ENCODE results near the gene MVB12B. TPM values are rescaled to one million over a fixed set of nuclear protein-coding genes. Genes with fewer than 3 reads are reported as not detected.

Gene MVB12B
- total RNA-seq, 4 donors from 2014 or later: 15.7 to 27.3 (median 22.7) TPM

GRCh38 chr9:126472198-126472947 lies 145.7 kb downstream of the MVB12B start:
- in situ Hi-C loops (cut with MboI; ENCODE audit: low pct_ligation_motif_present in 1 of 4, low pct_unique_long_range_greater_than_20kb in 1 of 4, low sequenced_read_pairs in 3 of 4): loop anchor here in 2 of 4 donors (10.0 kb wide), 1 partner anchor 158 kb away; no protein-coding TSS in a partner anchor

DNA sequence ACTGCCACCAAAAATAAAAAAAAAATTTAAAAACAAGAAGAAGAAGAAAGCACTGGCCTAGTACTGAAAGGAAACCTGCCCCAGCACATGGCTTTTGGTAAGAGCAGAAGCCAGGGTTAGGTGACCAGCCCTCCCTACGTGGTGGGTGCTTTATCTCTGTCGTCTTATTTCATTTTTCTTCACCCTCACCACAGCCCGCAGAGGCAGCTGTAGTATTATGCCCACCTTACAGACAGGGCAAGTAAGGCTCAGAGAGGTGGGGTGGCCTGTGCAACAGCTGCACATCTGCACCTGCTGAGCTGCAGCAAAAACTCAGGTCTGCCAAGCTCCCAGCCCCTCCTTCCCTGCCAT lies 146.3 kb downstream of the MVB12B start:
- H3K27ac ChIP-seq: no peak overlapping the region
- in situ Hi-C loops (cut with MboI; ENCODE audit: low pct_ligation_motif_present in 1 of 4, low pct_unique_long_range_greater_than_20kb in 1 of 4, low sequenced_read_pairs in 3 of 4): loop anchor here in 2 of 4 donors (10.0 kb wide), 1 partner anchor 158 kb away; no protein-coding TSS in a partner anchor
- peaks cover 0 to 15% (median 4%) of the 10 kb centered on the region in 4 donors for H3K4me1 ChIP-seq
- no peak overlapping the region for H3K4me3 ChIP-seq
- no peak for TF ChIP-seq EP300 (IDR thresholded peaks at IDR 0.05; ENCODE audit: low read depth)
- no peak for TF ChIP-seq POLR2A (IDR thresholded peaks at IDR 0.05)
- TF ChIP-seq, protein P1, sequence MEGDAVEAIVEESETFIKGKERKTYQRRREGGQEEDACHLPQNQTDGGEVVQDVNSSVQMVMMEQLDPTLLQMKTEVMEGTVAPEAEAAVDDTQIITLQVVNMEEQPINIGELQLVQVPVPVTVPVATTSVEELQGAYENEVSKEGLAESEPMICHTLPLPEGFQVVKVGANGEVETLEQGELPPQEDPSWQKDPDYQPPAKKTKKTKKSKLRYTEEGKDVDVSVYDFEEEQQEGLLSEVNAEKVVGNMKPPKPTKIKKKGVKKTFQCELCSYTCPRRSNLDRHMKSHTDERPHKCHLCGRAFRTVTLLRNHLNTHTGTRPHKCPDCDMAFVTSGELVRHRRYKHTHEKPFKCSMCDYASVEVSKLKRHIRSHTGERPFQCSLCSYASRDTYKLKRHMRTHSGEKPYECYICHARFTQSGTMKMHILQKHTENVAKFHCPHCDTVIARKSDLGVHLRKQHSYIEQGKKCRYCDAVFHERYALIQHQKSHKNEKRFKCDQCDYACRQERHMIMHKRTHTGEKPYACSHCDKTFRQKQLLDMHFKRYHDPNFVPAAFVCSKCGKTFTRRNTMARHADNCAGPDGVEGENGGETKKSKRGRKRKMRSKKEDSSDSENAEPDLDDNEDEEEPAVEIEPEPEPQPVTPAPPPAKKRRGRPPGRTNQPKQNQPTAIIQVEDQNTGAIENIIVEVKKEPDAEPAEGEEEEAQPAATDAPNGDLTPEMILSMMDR (IDR thresholded peaks at IDR 0.05): no peak
- TF ChIP-seq POLR2AphosphoS5 (IDR thresholded peaks at IDR 0.05): no peak
- intact Hi-C loops (cut with DNase I; ENCODE audit: low total_unique reads): no loop called here
- no peaks in the 10 kb centered on the region for H3K36me3 ChIP-seq
- DNase-seq: no peak
- no peaks in the 10 kb centered on the region for H3K27me3 ChIP-seq
- H3K9me3 ChIP-seq: no peaks in the 10 kb centered on the region
- WGBS, 2 donors (ENCODE audit: low coverage in 1 of 2): 89 to 92% methylated on average over 3 of the region's 3 CpGs

More at GRCh38 chr9:126472198-126472947, 145.7 kb downstream of the MVB12B start:
- WGBS, 2 donors (ENCODE audit: low coverage in 1 of 2): 76 to 77% methylated on average over 6 to 7 of the region's 7 CpGs
- no peaks in the 10 kb centered on the region for H3K9me3 ChIP-seq
- H3K4me1 ChIP-seq: peaks cover 0 to 15% (median 4%) of the 10 kb centered on the region in 4 donors
- no peaks in the 10 kb centered on the region for H3K36me3 ChIP-seq
- no peak overlapping the region for H3K27ac ChIP-seq
- intact Hi-C loops (cut with DNase I; ENCODE audit: low total_unique reads): no loop called here
- H3K4me3 ChIP-seq: no peak overlapping the region
- DNase-seq: no peak
- TF ChIP-seq EP300 (IDR thresholded peaks at IDR 0.05; ENCODE audit: low read depth) (no peak), POLR2AphosphoS5 (IDR thresholded peaks at IDR 0.05) (no peak), POLR2A (IDR thresholded peaks at IDR 0.05) (no peak)
- TF ChIP-seq, protein P1 (IDR thresholded peaks at IDR 0.05): no peak
- no peaks in the 10 kb centered on the region for H3K27me3 ChIP-seq

DNA sequence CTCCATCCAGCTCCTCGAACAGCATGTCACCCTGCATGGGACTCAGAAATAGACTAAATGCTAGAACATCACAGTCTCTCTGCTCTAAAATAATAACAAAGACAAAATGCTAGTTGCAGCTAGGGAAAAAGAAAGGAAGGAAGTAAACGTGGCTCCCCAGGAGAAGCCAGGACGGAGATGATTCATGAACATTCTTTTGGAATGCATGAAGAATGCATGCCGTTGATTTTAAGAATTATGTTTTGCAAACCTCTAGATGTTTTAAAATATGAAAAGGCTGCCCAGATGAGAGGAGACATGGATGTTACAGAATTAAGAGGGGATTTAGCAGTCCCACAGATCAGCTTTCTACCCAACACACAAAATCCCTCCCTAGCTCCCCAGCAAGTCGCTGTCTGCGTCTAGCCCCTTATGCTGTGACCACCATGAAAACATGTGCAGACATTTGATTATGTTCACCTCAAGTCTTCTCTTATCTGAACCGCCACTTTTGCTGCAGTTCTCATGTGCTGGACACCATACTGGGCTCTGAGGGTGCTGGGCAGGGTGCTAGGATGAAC lies 147.7 kb downstream of the MVB12B start:
- intact Hi-C loops (cut with DNase I; ENCODE audit: low total_unique reads) (no loop called here), in situ Hi-C loops (cut with MboI; ENCODE audit: low pct_ligation_motif_present in 1 of 4, low pct_unique_long_range_greater_than_20kb in 1 of 4, low sequenced_read_pairs in 3 of 4) (loop anchor here in 2 of 4 donors (10.0 kb wide), 1 partner anchor 159 kb away; no protein-coding TSS in a partner anchor)
- DNase-seq: no peak
- no peak overlapping the region for H3K4me3 ChIP-seq
- no peak overlapping the region for H3K27ac ChIP-seq
- H3K27me3 ChIP-seq: no peaks in the 10 kb centered on the region
- H3K4me1 ChIP-seq: peaks cover 0 to 12% (median 4%) of the 10 kb centered on the region in 4 donors
- no peaks in the 10 kb centered on the region for H3K9me3 ChIP-seq
- no peaks in the 10 kb centered on the region for H3K36me3 ChIP-seq
- no peak for TF ChIP-seq POLR2AphosphoS5 (IDR thresholded peaks at IDR 0.05)
- no peak for TF ChIP-seq EP300 (IDR thresholded peaks at IDR 0.05; ENCODE audit: low read depth)
- no peak for TF ChIP-seq POLR2A (IDR thresholded peaks at IDR 0.05)
- TF ChIP-seq, protein P1 (IDR thresholded peaks at IDR 0.05): no peak
- 37 to 86% methylated on average over 3 to 7 of the region's 7 CpGs for WGBS, 2 donors (ENCODE audit: low coverage in 1 of 2)

DNA sequence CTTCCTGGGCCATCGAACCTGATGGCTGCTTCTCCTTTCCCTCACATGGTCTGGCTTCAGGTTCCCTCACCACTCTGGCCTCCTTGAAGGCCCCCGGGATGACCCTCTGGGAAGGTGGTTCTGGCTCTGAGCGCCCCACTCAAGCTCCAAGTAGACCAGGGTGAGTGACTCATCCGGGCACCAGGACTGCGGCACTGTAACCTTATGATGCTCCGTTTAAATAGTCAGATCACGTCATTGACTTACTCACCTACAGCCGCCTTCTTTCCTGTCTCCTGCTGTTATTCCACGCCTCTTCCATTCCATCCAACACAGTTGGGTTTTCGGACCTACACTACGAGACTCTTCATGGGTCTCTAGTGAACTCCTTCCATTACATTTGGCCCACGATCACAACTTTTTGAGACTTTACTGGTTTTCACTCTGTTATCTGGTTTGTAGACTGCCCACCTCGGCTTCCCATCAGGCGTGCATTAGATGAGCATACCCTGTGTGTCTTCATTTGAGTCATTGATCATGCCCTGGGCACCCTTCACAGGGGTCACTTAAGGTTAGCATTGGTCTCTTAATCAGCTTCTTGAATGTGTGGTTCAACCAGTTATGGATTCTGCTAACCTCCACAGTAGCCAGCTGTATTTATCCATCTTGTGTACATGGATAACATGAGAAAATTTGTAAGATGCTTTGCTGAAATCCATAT lies 148.3 kb downstream of the MVB12B start:
- TF ChIP-seq, protein P1 (IDR thresholded peaks at IDR 0.05): no peak
- TF ChIP-seq EP300 (IDR thresholded peaks at IDR 0.05; ENCODE audit: low read depth) (no peak), POLR2AphosphoS5 (IDR thresholded peaks at IDR 0.05) (no peak), POLR2A (IDR thresholded peaks at IDR 0.05) (no peak)
- H3K4me3 ChIP-seq: no peak overlapping the region
- no peak for DNase-seq
- H3K9me3 ChIP-seq: no peaks in the 10 kb centered on the region
- peaks cover 0 to 8% (median 4%) of the 10 kb centered on the region in 4 donors for H3K4me1 ChIP-seq
- H3K36me3 ChIP-seq: no peaks in the 10 kb centered on the region
- 98 to 100% methylated on average over 4 to 14 of the region's 14 CpGs for WGBS, 2 donors (ENCODE audit: low coverage in 1 of 2)
- no peak overlapping the region for H3K27ac ChIP-seq
- no peaks in the 10 kb centered on the region for H3K27me3 ChIP-seq
- intact Hi-C loops (cut with DNase I; ENCODE audit: low total_unique reads): no loop called here
- in situ Hi-C loops (cut with MboI; ENCODE audit: low pct_ligation_motif_present in 1 of 4, low pct_unique_long_range_greater_than_20kb in 1 of 4, low sequenced_read_pairs in 3 of 4): loop anchor here (10.0 to 25.0 kb wide), 2 partner anchors 160 to 163 kb away; no protein-coding TSS in a partner anchor
